HEK293T (cell line): ENCODE results near the gene PRXL2C.
"Not testable (repeated sequence)": the region's sequence is repeated elsewhere in the genome, so short reads cannot be mapped to it uniquely, and the experiment has no call there.

Experiments used
- CTCF ChIA-PET: fragments of 350-600 bp; formaldehyde crosslinking; extraction: SDS; loops from one replicate; lab custom pipeline; 2021; ENCODE audit warnings: antibody characterized with exemption, inconsistent platforms; lab: Yijun Ruan, JAX
- POLR2A ChIA-PET: fragments of 350-600 bp; formaldehyde crosslinking; extraction: SDS; loops from one replicate; lab custom pipeline; 2020; ENCODE audit warnings: antibody characterized with exemption, inconsistent platforms; lab: Yijun Ruan, JAX
- DNase-seq: peaks from one replicate; pipeline ENCODE4 v3.0.0; 2012; ENCODE audit warnings: mixed read lengths; ENCODE audit errors: extremely low spot score
- ARNT ChIP-seq: fragments of 450-650 bp; IDR thresholded peaks from 2 replicates; pipeline ENCODE4 v1.6.1; 2017; ENCODE audit warnings: mild to moderate bottlenecking
- BHLHE40 ChIP-seq: fragments of 450-650 bp; IDR thresholded peaks from 2 replicates; pipeline ENCODE4 v1.6.1; 2016; ENCODE audit warnings: mild to moderate bottlenecking, moderate library complexity, borderline replicate concordance
- CTBP1 ChIP-seq: fragments of 450-650 bp; IDR thresholded peaks from 2 replicates; pipeline ENCODE4 v1.6.1; 2016; ENCODE audit warnings: borderline replicate concordance
- ELF4 ChIP-seq: fragments of 450-650 bp; IDR thresholded peaks from 2 replicates; pipeline ENCODE4 v1.6.1; 2017; ENCODE audit warnings: antibody characterized with exemption
- FOXA1 ChIP-seq: fragments of 450-650 bp; IDR thresholded peaks from 2 replicates; pipeline ENCODE4 v1.6.1; 2016; ENCODE audit warnings: mild to moderate bottlenecking
- FOXK2 ChIP-seq: fragments of 450-650 bp; IDR thresholded peaks from 2 replicates; pipeline ENCODE4 v1.6.1; 2016; ENCODE audit warnings: mild to moderate bottlenecking
- FOXM1 ChIP-seq: fragments of 450-650 bp; IDR thresholded peaks from 2 replicates; pipeline ENCODE4 v1.6.1; 2017; ENCODE audit warnings: mild to moderate bottlenecking, borderline replicate concordance
- HDGF ChIP-seq: fragments of 450-650 bp; IDR thresholded peaks from 2 replicates; pipeline ENCODE4 v1.6.1; 2017; ENCODE audit warnings: antibody characterized with exemption, borderline replicate concordance
- L3MBTL2 ChIP-seq: fragments of 450-650 bp; conservative IDR thresholded peaks from 2 replicates; pipeline ENCODE4 v1.6.1; 2016; ENCODE audit warnings: mild to moderate bottlenecking
- LEF1 ChIP-seq: fragments of 450-650 bp; IDR thresholded peaks from 2 replicates; pipeline ENCODE4 v1.6.1; 2017; ENCODE audit warnings: mild to moderate bottlenecking, borderline replicate concordance
- NFRKB ChIP-seq: fragments of 450-650 bp; IDR thresholded peaks from 2 replicates; pipeline ENCODE4 v1.6.1; 2016; ENCODE audit warnings: mild to moderate bottlenecking, moderate library complexity
- SP1 ChIP-seq: fragments of 450-650 bp; IDR thresholded peaks from 2 replicates; pipeline ENCODE4 v1.6.1; 2017
- SUZ12 ChIP-seq: fragments of 450-650 bp; IDR thresholded peaks from 2 replicates; pipeline ENCODE4 v1.6.1; 2016; ENCODE audit warnings: mild to moderate bottlenecking
- TARDBP ChIP-seq: fragments of 450-650 bp; IDR thresholded peaks from 2 replicates; pipeline ENCODE4 v1.6.1; 2016
- ZNF384 ChIP-seq: fragments of 450-650 bp; IDR thresholded peaks from 2 replicates; pipeline ENCODE4 v1.6.1; 2016
- TF ChIP-seq, protein P1 (sequence below): fragments of 450-650 bp; IDR thresholded peaks from 2 replicates; pipeline ENCODE4 v1.6.1; 2016

Gene PRXL2C

DNA sequence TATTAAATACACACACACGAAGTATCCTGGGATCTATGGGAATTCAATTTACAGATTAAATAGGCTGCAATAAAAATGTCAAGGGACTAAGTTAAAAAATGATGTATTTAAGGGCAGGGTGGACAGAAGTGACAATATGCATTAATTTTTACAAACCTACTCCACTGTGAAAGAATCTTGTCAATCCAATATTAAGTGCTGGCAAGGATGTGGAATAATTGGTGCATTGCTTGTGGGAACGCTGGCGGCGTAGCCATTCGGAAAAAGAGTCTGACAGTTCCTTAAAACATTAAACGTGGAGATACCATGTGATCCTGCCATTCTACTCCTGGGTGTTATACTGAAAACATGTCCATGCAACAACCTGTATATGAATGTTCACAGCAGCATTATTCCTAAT is 39.7 kb downstream of the PRXL2C start:
- no peak for DNase-seq
- TF ChIP-seq TARDBP (no peak), ELF4 (no peak), LEF1 (no peak), ZNF384 (no peak), FOXK2 (no peak), NFRKB (no peak), L3MBTL2 (no peak), ARNT (no peak), CTBP1 (no peak), BHLHE40 (no peak), FOXA1 (no peak), FOXM1 (no peak), SUZ12 (no peak), HDGF (no peak), SP1 (no peak)
- TF ChIP-seq, protein P1, sequence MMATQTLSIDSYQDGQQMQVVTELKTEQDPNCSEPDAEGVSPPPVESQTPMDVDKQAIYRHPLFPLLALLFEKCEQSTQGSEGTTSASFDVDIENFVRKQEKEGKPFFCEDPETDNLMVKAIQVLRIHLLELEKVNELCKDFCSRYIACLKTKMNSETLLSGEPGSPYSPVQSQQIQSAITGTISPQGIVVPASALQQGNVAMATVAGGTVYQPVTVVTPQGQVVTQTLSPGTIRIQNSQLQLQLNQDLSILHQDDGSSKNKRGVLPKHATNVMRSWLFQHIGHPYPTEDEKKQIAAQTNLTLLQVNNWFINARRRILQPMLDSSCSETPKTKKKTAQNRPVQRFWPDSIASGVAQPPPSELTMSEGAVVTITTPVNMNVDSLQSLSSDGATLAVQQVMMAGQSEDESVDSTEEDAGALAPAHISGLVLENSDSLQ, result no peak
- POLR2A ChIA-PET, result no interaction called here
- CTCF ChIA-PET, result no interaction called here

DNA sequence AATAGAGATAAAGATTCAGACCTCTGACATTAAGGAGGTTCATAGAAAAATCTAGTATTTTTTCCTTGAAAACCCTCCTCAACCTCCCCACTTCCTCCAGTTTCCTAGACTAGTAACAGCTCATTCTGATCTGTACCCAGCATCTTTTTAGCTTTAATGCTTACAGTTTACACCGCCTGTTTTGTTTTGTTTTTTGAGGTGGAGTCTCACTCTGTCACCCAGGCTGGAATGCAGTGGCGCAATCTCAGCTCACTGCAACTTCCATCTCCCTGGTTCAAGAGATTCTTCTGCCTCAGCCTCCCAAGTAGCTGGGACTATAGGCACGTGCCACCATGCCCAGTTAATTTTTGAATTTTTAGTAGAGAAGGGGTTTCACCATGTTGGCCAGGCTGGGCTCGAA is 40.5 kb downstream of the PRXL2C start:
- CTCF ChIA-PET, POLR2A ChIA-PET, DNase-seq: not testable (repeated sequence)

DNA sequence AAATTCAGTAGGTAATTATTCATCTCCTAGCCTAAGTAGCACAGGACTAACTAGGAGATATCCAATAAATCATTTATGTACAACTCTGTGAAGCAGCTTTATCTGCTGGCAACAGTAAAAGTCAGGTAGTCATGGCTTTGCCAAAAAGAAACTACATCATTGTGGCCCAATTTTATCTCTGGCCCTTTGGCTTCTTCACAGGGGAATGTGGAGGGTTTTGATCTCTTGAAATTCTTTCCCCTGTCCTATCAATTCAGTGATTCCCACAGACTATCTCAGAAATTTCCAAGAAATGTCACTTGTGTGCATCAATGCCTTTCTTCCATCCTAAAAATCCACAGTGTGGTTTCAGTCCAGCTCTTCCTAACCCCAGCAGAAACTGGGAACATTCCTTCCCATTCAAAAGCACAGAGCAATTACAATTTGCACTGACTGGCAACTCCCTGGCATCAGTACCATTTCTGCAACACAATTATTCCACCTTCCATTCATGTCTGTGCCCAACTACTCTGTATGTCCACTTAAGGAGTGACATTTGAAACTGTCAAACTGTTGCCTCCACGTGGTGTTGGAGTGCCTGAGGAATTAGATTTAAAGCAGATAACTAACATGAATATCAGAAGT is 42.0 kb downstream of the PRXL2C start:
- ChIA-PET CTCF (no interaction called here), POLR2A (no interaction called here)
- DNase-seq, result no peak
- no peak for TF ChIP-seq NFRKB
- TF ChIP-seq CTBP1, result no peak
- no peak for TF ChIP-seq L3MBTL2
- TF ChIP-seq LEF1, result no peak
- TF ChIP-seq SP1, result no peak
- TF ChIP-seq ELF4, result no peak
- no peak for TF ChIP-seq SUZ12
- TF ChIP-seq ZNF384, result no peak
- TF ChIP-seq BHLHE40, result no peak
- no peak for TF ChIP-seq FOXA1
- TF ChIP-seq, protein P1, result no peak
- no peak for TF ChIP-seq ARNT
- no peak for TF ChIP-seq HDGF
- TF ChIP-seq TARDBP, result no peak
- no peak for TF ChIP-seq FOXK2
- TF ChIP-seq FOXM1, result no peak

DNA sequence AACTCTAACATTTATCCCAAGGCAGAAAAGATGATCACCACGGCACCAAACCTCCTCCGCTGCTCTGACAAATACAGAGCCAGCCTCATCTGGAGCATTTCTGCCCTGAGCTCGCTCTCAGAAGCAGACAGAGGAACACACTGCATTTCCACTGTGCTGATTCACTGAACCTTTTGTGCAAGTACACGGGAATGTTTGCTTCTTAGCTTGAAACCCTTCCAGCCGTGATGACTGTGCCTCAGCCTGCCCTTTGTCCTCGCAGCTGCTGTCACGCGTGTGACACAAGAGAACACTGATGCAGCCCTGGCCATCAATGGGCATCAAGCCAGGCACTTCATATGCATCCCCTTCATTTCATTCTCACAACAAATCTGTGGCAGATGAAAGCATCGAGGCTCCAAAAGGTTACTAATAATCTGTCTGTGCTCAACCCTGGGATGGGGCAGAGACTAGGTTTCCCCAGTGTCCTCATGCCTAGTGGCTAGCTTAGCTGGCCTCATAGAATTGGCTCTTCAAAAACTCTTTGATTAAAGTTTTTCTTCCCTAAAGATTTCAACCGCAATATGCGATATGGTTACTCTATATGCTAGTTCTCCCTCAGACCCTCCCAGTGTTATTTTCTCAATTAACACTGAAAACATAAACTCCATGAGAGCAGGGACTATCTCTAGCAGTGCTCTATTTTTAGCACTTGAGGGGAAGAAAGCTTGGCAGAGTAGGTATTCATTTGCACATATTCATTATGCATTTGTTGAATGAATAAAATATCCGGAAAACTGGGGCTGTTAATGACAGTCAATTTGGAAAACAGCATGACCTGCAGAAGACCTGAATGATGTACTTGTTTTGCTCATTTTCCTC is 42.8 kb downstream of the PRXL2C start:
- POLR2A ChIA-PET, result no interaction called here
- CTCF ChIA-PET, result interaction anchor here (0.5 kb wide), 1 partner anchor 774 kb away, joined by 3 read pairs; no protein-coding TSS in a partner anchor
- TF ChIP-seq FOXM1 (no peak), NFRKB (no peak), ELF4 (no peak), ARNT (no peak), FOXA1 (no peak), SP1 (no peak), HDGF (no peak), SUZ12 (no peak), ZNF384 (no peak), L3MBTL2 (no peak), FOXK2 (no peak), TARDBP (no peak), BHLHE40 (no peak), CTBP1 (no peak)
- TF ChIP-seq, protein P1, result no peak
- no peak for DNase-seq

DNA sequence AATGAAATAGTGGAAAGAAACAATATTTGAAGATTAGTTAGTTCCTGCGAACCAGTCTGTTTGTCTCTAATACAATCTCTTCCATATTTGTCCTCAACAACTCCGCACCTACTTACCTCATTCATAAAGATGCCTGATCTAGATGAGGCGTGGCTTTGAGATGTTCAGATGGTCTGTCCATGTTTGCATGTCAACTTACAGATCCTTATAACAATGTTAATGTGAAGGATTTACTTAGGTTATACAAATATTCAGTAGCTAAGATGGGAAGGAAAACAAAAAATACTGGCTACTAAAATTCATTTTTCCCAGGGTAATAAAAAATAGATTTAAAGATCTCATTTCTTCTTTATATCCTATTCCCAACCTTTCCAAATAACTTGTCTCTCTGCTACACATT is 43.8 kb downstream of the PRXL2C start:
- CTCF ChIA-PET, result interaction anchor here (0.6 kb wide), 1 partner anchor 879 kb away, joined by 3 read pairs; no protein-coding TSS in a partner anchor
- no peak for DNase-seq
- POLR2A ChIA-PET, result no interaction called here
- TF ChIP-seq TARDBP (no peak), ZNF384 (no peak), SP1 (no peak), SUZ12 (no peak), L3MBTL2 (no peak), HDGF (no peak), ARNT (no peak), CTBP1 (no peak), ELF4 (no peak), NFRKB (no peak), LEF1 (no peak), FOXA1 (no peak), FOXK2 (no peak), FOXM1 (no peak), BHLHE40 (no peak)
- TF ChIP-seq, protein P1, result no peak
